ENCODE results near the gene GRB7.
"Not testable (repeated sequence)": the region's sequence is repeated elsewhere in the genome, so short reads cannot be mapped to it uniquely, and the experiment has no call there.

GRB7 gene

DNA sequence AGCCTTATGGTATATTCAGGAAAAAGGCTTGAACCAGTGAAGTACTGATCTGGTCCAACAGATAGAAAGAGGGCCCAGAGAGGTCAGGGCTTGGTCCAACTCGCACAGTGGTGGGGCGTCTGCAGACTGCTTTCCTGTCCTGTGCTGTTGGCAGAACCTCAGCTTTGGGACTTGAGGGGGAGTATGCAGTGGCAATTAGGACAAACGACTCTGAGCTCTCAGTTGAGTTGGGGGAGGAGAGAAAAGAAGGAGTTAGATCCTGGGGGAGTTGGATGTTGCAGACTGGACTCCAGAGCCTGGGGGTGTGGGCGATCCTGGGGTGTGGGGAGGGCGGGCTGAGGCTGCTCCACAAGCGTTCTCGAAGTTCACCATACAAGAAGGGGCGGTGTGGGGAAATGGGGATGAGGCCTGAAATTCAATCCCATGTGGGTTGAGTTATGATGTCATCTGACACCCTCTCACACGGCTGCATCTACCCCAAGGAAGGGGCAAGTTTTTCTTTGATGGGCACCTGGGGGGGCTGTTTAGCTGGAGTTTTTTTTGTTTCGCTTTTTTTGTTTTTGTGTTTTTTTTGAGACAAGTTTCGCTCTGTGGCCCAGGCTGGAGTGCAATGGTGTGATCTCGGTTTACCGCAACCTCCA is 14.6 kb downstream of the GRB7 start:
- no peak for DNase-seq (ENCODE audit: low spot score)

DNA sequence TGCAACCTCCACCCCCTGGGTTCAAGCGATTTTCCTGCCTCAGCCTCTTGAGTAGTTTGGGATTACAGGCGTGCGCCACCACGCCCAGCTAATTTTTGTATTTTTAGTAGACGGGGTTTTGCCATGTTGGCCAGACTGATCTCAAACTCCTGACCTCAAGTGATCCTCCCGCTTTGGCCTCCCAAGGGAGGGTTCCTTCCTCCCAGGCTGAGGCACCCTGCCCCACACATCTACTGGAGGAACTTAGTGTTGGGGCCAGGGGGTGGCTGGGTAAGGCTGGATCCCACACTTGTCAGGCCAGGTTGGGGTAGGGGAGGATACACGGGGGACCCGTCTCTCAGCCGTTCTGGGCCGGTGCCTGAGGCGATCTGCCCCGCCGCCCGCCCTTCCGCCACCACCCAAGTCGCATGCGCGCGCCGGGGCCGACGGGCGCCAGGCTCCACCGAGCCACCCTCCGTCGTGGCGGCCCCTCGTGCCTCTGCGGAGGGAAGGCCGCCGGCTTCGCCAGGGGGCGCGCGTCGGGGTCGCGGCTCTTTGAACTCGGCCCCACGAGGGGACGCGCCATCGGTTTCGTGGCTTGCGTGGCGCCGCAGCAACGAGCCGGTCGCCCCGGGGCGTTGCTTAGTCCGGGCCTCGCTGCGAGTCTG is 15.9 kb downstream of the GRB7 start:
- DNase-seq (ENCODE audit: low spot score), result no peak

DNA sequence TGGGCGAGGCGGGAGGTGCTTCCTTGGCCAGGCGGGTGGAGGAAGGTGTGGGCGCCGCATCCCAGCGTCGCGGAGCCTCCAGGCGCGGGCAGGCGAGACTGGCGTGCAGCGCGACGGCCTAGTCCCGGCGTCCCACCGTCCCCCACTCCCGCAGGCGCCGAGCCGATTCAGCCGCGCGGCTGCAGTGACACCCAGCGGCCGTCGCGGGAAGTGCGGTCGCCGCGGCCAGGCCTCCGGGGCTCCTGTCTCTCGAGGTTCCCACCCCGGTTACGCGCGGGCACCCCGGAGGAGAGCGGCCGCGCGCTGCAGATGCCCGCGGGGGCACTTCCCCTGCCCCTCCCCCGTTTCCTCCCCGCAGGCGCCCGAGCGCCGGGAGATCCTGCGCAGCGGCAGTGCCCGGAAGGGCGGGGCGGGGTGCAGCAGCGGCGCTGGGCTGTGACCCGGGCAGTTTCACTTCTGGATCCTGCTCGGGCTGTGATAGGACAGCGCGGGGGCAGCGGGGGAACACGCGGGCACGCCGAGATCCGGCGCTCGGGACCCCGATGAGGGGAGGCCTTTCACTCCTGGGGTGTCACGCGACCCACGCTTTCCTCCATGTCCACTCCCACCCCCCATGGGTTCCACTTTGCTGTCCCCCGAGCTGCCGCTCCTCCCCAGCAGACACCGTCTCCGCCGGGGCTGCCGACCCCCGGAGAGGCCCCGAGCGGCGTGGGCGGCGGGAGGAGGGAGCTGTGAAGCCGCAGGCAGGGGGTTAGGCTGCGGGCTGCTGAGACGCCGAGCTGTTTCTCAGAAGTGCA is 16.6 kb downstream of the GRB7 start:
- DNase-seq (ENCODE audit: low spot score), result peak; percentile 75

DNA sequence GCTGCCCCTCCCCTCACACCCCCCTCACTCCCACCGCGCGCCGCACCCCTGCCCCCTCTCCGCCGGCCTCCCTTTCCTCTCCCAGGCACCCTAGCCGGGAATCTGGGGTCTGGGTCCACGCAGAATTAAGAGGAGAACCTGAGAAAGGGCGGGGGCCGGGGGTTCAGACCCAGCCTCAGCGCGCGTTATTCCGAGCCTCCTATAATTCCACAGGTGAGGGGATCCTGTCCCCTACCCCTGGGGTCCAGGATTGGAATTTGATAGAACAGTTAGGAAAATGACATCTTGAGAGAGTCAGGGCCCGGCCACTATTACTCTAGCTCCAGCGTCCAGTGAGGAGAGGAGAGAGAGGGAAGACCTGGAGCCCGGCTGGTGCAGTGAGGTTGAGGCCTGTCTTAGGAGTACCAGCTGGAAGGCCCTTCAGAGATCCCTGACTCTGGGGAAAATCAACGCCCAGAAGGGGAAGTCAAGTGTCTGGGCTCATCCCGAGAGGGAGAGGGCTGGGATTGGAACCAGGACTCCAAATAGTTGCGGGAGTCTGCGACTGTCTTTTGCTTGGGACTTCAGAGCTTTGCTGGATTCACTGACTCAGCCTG is 17.3 kb downstream of the GRB7 start:
- DNase-seq (ENCODE audit: low spot score), result no peak

DNA sequence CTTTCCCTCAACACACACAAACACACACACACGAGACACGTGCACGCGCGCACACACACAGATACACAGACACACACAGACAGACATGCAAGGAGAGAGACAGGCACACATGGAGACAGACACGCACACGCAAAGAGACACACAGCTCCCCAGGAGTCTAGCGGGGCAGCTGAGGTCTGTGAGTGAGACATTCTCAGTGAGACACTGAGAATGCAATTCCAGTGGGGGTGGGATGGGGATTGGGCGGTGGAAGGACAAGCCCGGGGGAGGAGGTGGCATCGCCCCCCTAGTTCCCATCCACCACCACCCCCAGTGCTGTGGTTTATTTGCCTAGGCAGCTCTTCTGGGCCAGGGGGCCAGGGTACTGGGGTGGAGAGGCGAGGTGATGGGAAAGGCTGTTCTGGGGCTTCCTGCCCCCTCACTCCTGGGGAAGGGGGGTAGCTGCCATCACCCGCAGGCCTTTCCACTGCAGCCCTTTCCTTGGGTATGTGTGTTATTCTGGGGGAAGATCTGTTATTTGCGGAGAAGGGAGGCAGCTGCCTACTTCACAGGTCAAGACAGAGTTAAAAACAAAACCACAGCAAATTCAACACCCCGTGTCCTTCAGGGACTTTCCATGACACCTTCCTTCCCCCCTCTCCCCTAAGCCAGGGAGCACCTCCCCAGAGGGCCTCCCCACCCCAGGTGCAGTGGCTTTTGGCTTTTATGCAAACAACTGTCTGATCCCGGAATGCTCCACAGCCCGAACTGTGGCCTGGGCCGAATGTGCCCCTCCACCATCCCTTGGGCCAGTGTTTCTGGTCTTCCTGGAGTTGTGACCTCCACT is 18.0 kb downstream of the GRB7 start:
- no peak for DNase-seq (ENCODE audit: low spot score)

DNA sequence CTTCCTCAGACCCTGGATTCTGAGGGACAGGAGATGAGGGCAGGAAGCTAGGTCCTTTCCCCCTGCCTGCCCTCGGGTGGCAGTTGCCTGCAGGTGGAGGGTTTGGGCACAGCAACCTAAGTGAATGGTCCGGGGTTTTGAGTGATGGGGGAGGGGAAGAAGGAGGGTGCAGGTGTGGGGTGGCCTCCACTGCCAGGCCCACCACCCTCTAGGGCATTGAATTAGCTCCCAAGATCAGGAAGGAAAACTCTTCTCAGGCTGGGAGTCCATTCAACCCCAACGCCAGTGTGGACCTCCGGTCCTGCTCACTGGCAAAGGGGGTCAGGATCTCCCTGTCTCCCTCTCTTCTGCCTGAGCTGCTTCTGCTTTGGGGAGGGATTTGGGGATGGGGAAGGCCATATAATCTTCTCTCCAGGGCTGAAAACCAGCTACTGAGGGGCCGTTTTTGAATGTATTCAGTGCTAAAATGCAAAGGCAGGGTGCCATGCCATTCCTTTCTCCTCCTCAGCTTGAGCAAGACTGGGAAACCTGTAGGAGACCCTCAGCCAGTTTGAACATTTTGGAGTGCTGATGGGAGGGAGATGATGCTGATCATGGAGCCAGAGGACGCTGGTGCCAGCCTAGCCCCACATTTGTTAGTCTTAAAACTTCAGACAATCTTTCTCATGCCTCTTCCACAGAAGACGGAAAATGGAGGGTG is 18.8 kb downstream of the GRB7 start:
- DNase-seq (ENCODE audit: low spot score), result no peak

DNA sequence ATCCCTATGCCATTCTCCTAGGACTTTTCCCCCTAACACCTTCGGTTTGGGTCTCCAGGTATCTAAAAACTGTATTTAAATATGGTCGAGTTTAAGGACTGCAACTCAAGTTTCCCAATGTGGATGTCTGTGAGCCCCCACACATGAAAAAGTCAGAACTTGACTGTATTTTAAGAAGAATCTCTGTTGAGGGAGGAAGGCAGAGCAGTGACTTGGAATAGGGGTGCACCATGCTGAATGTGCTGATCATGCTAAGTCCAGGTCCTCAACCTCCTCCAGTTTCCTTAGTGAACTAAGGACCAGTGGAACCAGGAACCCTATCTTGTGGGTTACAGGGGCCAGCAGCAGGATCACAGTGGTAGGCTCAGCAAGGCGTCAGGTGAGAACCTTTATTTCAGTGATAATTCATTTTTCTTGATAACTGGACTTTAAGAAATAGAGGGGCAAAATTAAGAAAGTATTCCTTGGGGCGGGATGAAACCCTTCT is 19.5 kb downstream of the GRB7 start:
- DNase-seq (ENCODE audit: low spot score), result no peak

DNA sequence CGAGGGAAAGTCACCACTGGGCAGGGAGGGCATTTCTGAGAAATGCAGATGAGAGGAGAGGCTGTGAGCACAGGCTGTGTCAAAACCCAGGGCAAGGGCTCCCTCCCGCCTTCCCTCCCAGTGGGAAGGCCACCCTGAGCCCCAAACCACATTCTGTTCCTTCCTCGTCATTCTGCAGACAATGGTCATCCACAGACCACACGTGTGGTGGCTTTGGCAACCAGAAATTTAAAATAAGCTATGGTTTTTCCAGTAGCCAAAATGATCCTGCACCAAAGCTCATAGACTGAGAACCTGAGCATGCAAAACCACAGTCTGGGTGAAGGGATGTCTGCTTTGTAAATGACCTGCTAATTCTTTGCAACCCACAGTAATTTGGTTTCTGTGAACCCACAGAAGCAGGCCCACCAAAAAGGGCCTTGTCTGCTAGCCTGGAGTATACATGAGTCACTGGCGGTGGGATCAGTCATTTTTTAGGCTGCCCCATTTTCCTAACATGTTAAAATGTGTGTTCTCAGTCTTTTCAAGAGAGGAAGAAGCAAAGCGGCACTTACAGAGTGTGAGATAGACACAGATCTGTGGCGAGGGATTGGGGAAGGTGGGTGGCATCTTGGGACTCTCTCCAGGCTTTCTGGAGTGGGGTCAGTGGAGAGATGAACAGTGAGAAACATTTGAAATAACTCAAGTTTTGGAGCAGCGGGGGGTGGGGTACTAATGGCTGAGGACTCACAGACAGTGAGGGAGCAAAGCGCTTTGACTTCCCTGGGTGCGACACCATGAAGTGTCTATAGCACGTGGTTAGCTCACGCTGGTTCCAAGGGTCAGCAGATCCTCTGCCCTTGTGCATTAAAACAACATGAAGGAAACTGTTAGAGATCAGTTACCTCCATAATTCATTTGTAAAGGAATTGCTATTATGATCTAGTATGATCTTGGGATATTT is 20.5 kb downstream of the GRB7 start:
- DNase-seq (ENCODE audit: low spot score), result no peak

DNA sequence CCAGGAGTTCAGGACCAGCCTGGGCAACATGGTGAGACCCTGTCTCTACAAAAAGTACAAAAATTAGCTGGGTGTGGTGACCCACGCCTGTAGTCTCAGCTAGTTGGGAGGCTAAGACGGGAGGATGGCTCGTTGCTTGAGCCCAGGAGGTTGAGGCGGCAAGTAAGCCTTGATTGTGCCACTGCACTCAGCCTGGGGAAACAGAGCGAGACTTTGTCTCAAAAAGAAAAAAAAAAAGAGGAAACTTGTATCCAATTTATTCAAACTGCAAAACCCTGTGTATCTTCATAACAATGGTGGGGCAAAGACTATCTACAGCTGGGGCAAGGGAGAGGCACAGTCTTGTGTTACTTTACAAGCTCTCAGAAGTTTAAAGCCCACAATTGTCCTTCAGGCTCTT is 21.5 kb downstream of the GRB7 start:
- no peak for DNase-seq (ENCODE audit: low spot score)

DNA sequence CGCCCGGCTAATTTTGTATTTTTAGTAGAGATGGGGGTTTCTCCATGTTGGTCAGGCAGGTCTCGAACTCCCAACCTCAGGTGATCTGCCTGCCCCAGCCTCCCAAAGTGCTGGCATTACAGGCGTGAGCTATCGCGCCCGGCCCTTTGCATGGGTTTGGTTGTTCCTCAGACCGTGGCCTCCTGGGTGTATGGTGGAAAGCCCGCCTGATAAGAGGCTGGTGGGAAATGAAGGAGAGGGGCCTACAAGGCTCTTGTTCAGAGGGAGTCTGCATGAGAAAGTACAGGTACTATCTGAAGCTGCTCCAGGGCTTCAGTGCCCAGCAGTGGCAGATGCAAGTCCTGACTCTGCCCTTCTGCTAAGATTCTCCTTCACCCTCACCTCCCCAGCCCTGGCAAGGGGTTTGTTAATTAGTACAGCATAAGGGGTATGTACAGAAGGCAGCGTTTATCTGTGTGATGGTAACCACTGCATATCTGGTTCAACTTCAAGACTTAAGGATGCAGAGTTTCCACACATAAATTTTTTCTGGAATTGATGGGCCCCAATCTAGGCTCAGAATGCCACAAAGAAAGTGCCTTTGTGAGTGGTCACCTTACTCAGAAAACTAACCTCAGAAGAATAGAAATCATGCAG is 24.2 kb downstream of the GRB7 start:
- no peak for DNase-seq (ENCODE audit: low spot score)

DNA sequence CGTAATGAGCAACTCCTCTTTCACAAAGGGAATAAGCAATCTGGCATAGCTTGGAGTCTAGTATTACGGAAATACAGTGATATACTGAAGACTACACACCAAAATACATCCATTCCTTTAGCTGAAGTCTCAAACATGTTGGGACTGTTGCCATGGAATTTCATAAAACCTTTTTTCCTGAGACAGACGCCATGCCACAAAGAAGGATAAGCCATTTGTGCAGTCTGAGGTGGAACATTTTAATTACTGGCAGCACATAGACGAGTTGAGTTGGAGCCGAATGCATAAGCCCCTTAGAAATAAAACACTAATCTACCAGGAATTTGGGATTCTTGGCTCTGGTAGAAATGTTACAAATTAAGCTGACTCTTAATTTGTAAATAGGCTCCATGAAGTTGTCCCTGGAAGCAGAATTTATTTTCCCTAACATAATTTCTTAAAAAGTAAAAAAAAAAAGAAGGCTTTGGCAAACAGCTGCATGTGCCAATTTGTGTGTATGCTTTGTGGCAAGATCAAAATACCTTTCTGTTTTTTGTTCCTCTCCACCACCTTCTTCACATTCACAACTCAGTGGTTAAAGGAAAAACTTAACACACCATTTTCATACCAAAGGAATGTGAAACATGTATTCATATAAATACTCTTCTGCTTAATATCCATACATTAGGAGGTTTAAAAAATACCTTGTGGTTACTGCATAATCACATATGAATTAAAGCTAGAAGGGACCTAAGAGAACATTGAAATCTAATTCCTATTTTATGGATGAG is 25.5 kb downstream of the GRB7 start:
- DNase-seq (ENCODE audit: low spot score), result no peak

DNA sequence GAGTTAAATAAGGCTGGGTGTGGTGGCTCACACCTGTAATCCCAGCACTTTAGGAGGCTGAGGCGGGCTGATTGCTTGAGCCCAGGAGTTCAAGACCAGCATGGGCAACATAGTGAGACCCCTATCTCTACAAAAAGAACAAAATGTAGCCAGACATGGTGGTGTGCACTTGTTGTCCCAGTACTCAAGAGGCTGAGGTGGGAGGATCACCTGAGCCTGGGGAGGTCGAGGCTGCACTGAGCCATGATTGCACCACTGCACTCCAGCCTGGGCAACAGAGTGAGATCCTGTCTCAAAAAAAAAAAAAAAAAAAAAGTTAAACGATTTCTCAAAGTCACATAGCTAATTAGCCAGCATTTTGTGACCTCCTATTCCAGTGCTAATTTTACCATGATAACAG is 26.4 kb downstream of the GRB7 start:
- DNase-seq (ENCODE audit: low spot score), result not testable (repeated sequence)

DNA sequence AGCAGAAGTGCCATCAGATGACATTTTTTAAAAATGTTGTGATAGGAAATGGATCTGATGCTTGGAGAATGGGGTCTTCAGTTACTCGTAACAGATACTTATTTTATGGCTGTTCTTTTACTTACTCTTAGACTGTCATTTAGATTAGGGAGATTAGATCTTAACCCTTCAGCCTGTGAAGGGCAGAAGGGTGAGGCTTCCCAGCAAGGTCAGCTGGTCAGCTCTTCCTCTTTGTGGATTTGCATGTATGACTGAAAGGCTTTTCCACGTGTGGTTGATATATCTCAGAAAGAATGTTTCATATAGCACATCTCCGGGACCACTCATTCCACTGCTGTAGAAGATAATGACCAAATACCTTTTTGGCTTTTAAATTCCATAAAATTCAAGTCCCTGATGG is 27.4 kb downstream of the GRB7 start:
- DNase-seq (ENCODE audit: low spot score), result no peak

DNA sequence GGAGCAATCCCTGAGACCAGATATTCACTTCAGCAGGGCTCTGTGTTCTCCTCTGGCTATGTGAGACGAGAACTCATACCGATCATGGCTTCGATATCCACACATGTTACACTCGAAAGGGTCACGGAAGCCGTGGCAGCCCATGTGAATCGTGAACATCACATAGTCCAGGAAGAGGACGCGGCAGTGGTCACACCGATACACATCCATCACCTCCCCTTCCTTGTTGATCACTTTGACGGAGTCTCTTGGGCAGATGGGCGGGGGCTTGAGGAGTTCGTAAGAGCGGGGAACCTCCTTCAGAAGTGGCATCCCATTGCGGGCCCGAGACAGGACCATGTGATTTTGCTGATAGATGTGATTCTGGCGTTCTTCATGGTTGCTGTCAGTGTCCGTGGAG is 28.0 kb downstream of the GRB7 start:
- DNase-seq (ENCODE audit: low spot score), result no peak

DNA sequence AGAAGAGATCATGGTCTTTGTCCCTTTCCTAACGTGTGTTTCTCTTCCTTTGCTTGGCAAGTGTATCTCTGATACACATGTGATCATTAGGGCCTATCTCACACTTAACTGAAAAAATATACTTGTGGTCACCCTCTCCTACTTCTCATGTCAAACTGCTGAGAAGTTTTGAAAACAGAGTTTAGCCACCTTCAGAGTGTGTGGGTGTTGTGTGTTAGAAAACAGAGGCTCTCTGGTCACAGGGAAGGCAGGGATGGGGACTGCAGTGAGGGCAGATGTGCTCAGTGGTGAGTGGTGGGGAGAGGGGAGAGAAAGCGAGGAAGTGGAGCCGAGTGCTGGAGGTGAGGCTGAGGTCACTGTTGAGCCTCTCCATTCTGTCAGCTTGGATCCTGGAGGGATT is 29.4 kb downstream of the GRB7 start:
- no peak for DNase-seq (ENCODE audit: low spot score)

DNA sequence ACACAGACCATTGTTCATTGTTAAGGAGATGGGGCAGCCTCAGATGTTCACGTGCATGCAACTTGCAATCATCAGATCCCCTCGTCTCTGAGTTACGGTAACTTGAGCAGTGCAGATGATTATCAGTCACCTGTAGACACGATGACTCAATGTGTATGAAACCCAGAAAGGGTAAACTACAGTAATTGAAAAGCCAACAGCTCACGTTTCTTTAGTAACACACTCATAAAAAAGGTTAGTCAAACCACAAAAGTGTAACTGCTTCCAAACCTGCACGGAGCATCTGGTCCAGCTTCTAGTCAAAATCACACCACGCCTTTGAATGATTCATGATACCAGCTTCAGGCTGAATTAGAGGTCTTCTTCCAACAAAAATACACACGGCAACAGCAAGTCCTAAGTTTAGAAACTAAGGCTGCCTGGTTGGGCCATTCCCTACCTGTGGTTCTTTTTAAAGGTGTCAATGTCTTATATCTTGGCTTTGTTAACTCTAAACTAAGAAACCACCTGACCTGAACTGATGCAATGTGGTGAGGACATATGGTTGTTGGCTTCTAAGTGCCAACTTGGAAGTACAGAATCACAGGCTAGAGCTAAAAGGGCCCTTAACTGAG is 32.3 kb downstream of the GRB7 start:
- no peak for DNase-seq (ENCODE audit: low spot score)

DNA sequence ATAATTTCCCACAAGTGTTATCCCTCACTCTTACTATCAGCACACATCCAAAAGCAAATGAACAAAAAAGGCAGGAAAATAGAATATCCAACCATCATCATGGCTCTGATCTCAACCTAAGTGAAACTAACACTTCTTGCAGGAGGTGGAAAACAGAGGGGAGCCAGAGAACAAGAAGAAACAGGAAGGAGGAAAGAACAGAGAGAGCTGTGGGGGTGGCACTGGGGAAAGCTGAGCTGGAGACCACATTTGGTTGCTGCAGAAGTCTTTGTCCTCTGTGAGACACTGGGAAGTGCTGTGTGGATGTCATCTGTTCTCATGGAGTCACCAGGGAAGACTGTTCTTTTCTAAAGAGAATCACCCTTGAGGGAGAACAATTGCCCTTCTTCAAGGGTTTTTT is 34.7 kb downstream of the GRB7 start:
- no peak for DNase-seq (ENCODE audit: low spot score)
